Lower lobe of right lung (tissue), 2 donors: Measurements from ENCODE around the gene RXRB. TPM values are rescaled to one million over a fixed set of nuclear protein-coding genes. Genes with fewer than 3 reads are reported as not detected.

Source experiments
- ATAC-seq, 2 donors: fragments of 200-7000 bp; cut with Tn5 transposase; one replicate each; pipeline ENCODE4 v1.9.1; 2020 to 2022; ENCODE audit warnings: mild to moderate bottlenecking in 2 of 2, moderate library complexity in 2 of 2
- DNase-seq: peaks from one replicate; pipeline ENCODE4 v3.0.0-alpha.2; 2020
- H3K27ac ChIP-seq: fragments of 200-600 bp; one replicate; pipeline ENCODE4 v1.8.0; 2022
- H3K27me3 ChIP-seq: fragments of 200-600 bp; one replicate; pipeline ENCODE4 v1.8.0; 2022; ENCODE audit warnings: low read depth
- H3K36me3 ChIP-seq: fragments of 200-600 bp; one replicate; pipeline ENCODE4 v1.8.0; 2022; ENCODE audit warnings: mild to moderate bottlenecking
- H3K4me1 ChIP-seq: fragments of 200-600 bp; one replicate; pipeline ENCODE4 v1.8.0; 2022
- H3K4me3 ChIP-seq: fragments of 200-600 bp; one replicate; pipeline ENCODE4 v1.8.0; 2022; ENCODE audit warnings: mild to moderate bottlenecking
- H3K9me3 ChIP-seq: fragments of 200-600 bp; one replicate; pipeline ENCODE4 v1.8.0; 2022
- intact Hi-C: fragments of 100-400 bp; cut with DNase I; formaldehyde crosslinking; loops from one replicate; pipeline ENCODE4 v1.11.0; 2022
- total RNA-seq: library from RNA; stranded (reverse); fragmentation: NEBNext Ultra II Directional; extraction: Animal tissue kit (Norgen Biotek cat#: 25700); gene quantifications from one replicate; pipeline ENCODE4 v1.2.1, GENCODE V29; 2021
- TF ChIP-seq, protein P1 (sequence below): fragments of 200-600 bp; IDR thresholded peaks from one replicate; pipeline ENCODE4 v1.8.0; 2022; ENCODE audit warnings: antibody characterized with exemption, mild to moderate bottlenecking
- donor health status: DM: no; HTN: yes; CAD: no; lungs with severe emphysema.

Gene RXRB
- total RNA-seq, 1 donor from 2014 or later = 47.4 TPM

DNA sequence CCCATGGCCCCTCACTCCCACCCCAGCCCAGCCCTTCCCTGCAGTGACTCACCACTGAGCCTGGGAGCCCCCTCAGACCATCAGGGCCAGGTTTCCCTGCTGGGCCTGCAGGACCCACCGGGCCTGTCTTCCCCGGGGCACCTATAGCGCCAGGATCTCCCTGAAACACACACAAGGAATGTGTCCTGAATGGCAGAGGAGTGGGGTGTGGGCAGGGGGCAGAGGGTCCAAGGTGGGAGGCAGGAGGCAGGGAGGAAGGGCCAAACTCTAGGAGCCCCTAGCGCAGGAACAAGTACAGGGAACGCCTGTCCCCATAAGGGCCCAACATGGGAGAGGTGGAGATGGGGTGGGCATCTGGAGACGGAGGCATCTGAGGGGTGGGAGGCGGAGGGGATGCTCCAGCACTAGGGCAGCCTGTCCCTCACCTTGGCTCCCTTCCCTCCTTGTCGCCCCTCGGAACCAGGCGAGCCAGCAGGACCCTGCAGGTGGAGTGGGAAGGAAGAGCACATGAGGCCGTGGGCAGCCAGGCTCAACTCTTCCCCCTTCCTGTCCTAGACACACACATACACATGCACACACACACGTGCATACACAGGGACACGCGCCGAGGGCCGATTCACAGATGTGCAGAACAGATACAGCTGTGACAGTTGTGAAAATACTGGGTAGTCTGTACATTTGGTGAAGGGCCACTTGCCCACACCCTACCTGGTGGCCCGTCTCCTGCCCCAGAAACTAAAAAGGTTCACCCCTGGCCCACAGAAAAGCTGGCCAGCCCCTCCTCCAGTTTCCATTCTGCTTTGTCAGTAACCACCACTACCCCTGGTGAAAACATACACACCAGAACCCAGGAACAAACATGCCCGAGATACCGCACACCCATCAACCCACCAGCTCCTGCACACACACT lies 32.8 kb downstream of the RXRB start:
- H3K9me3 ChIP-seq = no peaks in the 10 kb centered on the region
- H3K27me3 ChIP-seq = no peaks in the 10 kb centered on the region
- no peak overlapping the region for H3K4me3 ChIP-seq
- intact Hi-C loops = no loop called here
- TF ChIP-seq, protein P1, sequence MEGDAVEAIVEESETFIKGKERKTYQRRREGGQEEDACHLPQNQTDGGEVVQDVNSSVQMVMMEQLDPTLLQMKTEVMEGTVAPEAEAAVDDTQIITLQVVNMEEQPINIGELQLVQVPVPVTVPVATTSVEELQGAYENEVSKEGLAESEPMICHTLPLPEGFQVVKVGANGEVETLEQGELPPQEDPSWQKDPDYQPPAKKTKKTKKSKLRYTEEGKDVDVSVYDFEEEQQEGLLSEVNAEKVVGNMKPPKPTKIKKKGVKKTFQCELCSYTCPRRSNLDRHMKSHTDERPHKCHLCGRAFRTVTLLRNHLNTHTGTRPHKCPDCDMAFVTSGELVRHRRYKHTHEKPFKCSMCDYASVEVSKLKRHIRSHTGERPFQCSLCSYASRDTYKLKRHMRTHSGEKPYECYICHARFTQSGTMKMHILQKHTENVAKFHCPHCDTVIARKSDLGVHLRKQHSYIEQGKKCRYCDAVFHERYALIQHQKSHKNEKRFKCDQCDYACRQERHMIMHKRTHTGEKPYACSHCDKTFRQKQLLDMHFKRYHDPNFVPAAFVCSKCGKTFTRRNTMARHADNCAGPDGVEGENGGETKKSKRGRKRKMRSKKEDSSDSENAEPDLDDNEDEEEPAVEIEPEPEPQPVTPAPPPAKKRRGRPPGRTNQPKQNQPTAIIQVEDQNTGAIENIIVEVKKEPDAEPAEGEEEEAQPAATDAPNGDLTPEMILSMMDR = no peak
- H3K27ac ChIP-seq = no peak overlapping the region
- no peak for DNase-seq
- no peaks in the 10 kb centered on the region for H3K4me1 ChIP-seq
- ATAC-seq = no peak
- no peaks in the 10 kb centered on the region for H3K36me3 ChIP-seq

DNA sequence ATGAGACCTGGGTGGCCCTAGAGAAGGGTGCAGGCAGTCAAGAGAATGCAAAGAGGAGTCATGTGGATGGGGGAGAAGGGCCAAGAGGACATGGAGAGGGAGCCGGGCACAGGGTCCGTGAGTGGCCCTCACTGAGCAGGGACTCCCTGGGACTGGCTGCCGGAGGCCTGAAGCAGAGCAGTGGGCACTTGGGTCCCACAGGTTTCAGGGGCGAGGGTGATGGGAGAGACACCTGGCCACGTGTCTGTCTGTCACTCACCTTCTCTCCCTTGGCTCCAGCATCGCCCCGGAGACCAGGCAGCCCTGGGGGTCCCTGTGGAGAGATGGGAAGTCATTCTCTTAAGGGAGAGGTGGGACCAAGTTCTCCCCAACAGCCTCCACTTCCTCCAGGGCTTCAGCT lies 33.7 kb downstream of the RXRB start:
- Histone ChIP-seq H3K9me3 (no peaks in the 10 kb centered on the region), H3K36me3 (no peaks in the 10 kb centered on the region), H3K27ac (no peak overlapping the region), H3K27me3 (no peaks in the 10 kb centered on the region), H3K4me1 (peaks cover 4% of the 10 kb centered on the region), H3K4me3 (no peak overlapping the region)
- ATAC-seq = no peak
- intact Hi-C loops = no loop called here
- TF ChIP-seq, protein P1 = no peak
- DNase-seq = no peak

DNA sequence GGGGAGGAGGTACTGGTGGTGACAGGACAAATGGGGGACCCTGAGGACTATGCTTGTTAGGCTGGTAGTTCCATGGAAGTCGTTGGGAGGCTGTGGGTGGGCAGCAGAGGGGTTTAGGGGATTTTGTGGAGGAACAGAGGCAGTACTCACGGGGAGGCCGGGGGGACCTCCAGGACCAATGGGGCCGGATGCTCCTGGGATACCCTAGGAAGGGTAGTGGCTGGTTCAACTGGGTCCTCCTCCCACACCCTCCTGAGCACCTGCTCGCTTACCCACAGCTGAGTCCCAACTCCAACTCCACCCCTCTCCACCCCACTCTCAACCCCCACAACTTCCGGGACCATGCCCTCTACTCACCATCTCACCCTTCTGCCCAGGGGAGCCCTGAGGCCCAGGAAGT lies 34.1 kb downstream of the RXRB start:
- TF ChIP-seq, protein P1 = no peak
- DNase-seq (no peak), ATAC-seq (no peak)
- H3K27me3 ChIP-seq = no peaks in the 10 kb centered on the region
- no peaks in the 10 kb centered on the region for H3K36me3 ChIP-seq
- H3K4me1 ChIP-seq = peaks cover 6% of the 10 kb centered on the region
- no peaks in the 10 kb centered on the region for H3K9me3 ChIP-seq
- no peak overlapping the region for H3K27ac ChIP-seq
- no peak overlapping the region for H3K4me3 ChIP-seq
- intact Hi-C loops = no loop called here

DNA sequence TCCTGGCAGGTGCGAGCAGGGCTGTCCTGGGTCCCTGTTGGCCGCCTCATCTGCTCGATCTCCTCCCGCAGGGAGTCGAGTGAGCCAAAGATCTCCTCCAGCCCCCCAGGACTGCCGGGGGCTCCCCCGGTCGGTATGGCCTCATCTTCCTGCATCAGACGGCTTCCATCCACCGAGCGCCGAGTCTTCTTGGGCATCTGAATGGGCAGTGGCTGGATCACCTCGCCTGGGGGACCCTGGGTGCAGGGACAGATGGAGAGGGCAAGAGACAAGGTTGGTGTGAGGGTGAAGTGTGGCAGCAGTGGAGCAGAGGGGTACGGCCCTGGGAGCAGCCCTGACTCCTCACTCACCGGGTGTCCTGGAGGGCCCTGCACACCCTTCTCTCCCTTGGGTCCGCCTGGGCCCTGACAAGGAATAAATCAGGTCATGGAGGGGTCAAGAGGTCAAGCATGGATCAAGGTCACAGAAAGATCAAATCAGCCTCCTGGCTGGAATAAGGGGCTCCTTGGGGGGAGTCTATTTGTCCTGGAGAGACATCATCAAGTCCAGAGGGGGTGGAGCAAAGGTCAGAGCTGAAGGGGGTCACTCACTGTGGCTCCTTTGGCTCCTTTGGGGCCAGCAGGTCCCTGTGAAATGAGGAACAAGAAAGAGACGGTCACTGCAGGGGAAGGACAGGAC lies 34.7 kb downstream of the RXRB start:
- TF ChIP-seq, protein P1 = no peak
- ATAC-seq = no peak
- no peaks in the 10 kb centered on the region for H3K27me3 ChIP-seq
- H3K4me3 ChIP-seq = no peak overlapping the region
- H3K36me3 ChIP-seq = no peaks in the 10 kb centered on the region
- DNase-seq = no peak
- peaks cover 13% of the 10 kb centered on the region for H3K4me1 ChIP-seq
- intact Hi-C loops = no loop called here
- no peak overlapping the region for H3K27ac ChIP-seq
- no peaks in the 10 kb centered on the region for H3K9me3 ChIP-seq

DNA sequence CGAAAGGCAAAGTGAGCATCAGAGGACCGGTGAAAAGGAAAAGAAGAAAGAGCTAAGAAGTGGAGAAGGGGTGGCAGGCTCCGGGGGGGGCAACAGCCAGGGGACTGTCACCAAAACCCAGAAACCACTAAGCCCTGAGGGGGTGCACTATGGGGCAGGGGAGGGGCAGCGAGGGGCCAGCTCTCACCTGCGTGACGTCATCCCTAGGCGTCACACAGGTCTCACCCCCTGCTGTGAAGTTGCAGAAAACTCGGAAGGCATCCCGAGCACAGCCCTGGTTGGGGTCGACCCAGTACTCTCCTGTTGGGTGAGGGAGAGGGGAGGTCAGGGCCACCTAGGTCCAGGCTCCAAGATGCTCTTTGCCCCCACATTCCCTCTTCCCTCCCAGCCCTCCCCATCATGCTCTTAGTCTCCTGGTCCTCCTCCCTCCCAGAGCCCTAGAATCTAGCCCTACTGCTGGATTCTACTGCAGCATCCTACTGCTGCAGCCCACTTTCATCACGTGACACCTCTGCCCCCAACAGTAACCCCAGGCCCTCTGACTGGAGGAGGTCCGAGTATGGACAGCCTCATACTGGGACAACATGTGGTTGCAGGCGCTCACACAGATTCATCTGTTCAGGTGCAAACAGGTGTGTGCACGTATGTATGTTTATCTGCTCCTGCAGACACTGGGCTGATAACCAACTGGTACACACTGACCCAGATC lies 35.6 kb downstream of the RXRB start:
- H3K27me3 ChIP-seq = no peaks in the 10 kb centered on the region
- H3K36me3 ChIP-seq = no peaks in the 10 kb centered on the region
- no peak for ATAC-seq
- no peaks in the 10 kb centered on the region for H3K9me3 ChIP-seq
- no peak for DNase-seq
- TF ChIP-seq, protein P1 = no peak
- H3K4me1 ChIP-seq = peaks cover 16% of the 10 kb centered on the region
- intact Hi-C loops = no loop called here
- no peak overlapping the region for H3K4me3 ChIP-seq
- no peak overlapping the region for H3K27ac ChIP-seq
